Measurements from ENCODE around the gene CADPS.

DNA sequence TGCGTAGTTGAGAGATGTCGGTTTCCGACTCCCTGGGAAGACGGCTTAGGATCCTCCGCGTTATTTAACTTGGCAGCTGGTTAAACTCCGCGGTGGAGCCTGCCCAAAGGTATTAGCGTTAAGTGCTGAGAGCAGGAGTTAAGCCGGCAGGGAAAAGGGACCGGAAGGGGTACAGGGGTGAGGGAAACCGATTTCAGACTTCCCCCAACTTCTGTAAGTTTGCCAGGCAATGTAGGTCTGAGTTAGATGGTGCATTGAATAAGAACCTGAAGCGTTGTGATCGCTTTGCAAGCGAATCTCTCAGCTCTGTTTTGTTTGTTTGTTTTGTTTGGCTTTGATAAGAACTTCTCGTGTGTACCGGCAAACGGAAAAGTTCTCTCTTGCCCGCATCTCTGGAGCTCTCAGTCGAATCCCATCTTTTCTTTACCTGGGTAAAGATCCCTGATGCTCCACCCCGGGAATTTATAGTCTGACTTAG is 495.9 kb downstream of the CADPS start:
- TF ChIP-seq POLR2A (IDR thresholded peaks at IDR 0.05; ENCODE audit: low read length) (no peak), GATA1 (IDR thresholded peaks at IDR 0.05; ENCODE audit: low read depth, low read length) (no peak)
